ENCODE data around the gene ZNF408.

ZNF408 gene

DNA sequence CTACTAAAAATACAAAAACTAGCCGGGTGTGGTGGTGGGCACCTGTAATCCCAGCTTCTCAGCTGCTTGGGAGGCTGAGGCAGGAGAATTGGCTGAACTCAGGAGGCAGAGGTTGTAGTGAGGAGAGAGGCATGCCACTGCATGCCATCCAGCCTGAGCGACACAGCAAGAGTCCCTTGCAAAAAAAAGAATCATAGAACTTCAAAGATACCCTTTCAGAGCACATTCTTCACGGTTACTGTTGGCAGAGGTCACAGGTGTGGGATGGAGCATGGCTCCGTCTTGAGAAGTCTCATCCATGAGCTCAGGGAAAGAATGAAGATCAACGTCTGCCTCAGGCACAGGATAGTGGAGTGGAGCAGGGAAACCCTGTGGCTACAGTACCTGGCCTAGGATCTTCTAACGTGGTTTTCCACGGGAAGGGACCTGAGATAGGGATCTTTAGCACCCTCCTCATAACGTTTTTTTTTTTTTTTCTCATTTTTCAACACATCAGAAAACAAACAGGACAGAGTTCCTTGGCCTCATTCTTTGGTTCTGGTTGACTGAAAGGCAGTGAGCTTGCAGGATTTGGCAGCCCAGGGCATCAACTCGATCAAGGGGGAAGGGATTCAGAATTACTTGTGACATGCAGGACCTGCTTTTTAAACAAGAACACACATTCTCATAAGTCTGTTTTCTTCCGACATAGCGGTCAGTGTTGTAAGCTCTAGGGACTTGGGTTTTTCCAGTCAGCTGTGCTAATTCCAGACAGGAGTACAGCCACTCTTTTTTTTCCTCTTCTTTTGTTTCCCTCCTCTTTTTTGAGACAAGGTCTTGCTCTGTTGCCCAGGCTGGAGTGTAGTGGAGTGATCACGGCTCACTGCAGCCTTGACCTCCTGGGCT is 41.0 kb downstream of the ZNF408 start:
- TF ChIP-seq, protein P1, sequence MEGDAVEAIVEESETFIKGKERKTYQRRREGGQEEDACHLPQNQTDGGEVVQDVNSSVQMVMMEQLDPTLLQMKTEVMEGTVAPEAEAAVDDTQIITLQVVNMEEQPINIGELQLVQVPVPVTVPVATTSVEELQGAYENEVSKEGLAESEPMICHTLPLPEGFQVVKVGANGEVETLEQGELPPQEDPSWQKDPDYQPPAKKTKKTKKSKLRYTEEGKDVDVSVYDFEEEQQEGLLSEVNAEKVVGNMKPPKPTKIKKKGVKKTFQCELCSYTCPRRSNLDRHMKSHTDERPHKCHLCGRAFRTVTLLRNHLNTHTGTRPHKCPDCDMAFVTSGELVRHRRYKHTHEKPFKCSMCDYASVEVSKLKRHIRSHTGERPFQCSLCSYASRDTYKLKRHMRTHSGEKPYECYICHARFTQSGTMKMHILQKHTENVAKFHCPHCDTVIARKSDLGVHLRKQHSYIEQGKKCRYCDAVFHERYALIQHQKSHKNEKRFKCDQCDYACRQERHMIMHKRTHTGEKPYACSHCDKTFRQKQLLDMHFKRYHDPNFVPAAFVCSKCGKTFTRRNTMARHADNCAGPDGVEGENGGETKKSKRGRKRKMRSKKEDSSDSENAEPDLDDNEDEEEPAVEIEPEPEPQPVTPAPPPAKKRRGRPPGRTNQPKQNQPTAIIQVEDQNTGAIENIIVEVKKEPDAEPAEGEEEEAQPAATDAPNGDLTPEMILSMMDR (IDR thresholded peaks at IDR 0.05; ENCODE audit: low read depth, low read length): no peak
- DNase-seq (ENCODE audit: extremely low read depth, low read depth): no peak

GRCh38 chr11:46743043-46743442 is 42.2 kb downstream of the ZNF408 start:
- no peak for DNase-seq (ENCODE audit: extremely low read depth, low read depth)
- TF ChIP-seq, protein P1 (IDR thresholded peaks at IDR 0.05; ENCODE audit: low read depth, low read length): no peak

DNA sequence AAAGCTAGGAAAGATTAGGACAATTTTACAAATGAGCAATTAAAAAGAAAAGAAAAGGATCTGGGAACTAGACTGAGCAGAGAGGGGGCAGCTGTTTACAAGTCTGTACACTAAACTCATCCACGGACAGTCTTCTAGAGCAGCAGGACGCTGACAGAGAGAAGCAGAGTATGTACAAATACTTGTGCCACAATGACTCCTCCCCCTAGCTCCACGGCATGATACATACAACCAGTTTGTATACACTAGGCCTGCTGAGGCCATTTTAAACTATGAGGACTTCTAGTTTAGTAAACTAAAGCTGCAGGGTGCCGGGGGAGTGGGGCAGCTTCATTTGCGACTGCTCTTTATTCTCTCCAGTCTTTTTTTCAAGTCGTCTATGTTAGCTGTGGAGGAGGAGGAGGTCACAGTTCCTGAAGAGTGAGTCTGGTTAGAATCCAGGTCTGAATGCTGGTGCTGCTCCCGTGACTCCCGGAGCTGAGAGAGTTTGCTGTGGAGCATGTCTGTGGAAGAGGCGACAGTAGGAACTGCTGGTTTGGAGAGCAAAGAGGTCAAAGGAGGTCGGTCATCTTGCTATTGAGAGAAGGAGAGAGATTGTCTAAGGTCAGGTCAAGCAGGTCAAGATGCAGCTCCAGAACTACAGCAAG is 43.0 kb downstream of the ZNF408 start:
- no peak for DNase-seq (ENCODE audit: extremely low read depth, low read depth)
- TF ChIP-seq, protein P1 (IDR thresholded peaks at IDR 0.05; ENCODE audit: low read depth, low read length): no peak

DNA sequence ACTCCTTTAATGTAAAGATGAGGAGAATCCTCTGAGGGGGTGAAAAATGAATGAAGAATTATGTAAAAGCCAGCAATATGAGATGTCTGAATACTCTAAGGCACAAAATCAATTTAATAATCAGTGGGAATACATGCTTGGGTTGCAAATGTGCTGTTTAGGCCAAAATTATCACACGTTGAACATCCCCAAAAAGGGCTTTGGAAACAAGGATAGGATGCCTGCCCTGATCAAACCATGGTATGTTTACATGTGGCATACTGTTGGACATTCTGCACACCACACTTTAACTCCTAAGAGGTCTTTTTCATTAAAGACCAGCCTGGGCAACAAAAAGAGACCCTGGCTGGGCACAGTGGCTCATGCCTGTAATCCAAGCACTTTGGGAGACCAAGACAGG is 44.5 kb downstream of the ZNF408 start:
- TF ChIP-seq, protein P1 (IDR thresholded peaks at IDR 0.05; ENCODE audit: low read depth, low read length): no peak
- no peak for DNase-seq (ENCODE audit: extremely low read depth, low read depth)

GRCh38 chr11:46745995-46746394 is 45.2 kb downstream of the ZNF408 start:
- DNase-seq (ENCODE audit: extremely low read depth, low read depth): no peak
- TF ChIP-seq, protein P1 (IDR thresholded peaks at IDR 0.05; ENCODE audit: low read depth, low read length): no peak

DNA sequence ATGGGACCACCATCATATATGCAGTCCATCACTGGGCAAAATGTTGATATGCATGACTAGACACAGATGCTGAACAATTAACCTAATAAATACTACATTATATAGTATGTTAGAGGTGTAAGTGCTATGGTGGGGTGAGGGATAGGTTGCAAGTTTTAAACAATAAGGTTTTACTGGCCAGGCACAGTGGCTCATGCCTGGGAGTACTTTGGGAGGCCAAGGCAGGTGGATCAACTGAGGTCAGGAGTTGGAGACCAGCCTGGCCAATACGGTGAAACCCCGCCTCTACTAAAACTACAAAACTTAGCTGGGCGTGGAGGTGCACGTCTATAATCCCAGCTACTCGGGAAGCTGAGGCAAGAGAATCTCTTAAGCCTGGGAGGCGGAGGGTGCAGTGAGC is 46.3 kb downstream of the ZNF408 start:
- TF ChIP-seq, protein P1 (IDR thresholded peaks at IDR 0.05; ENCODE audit: low read depth, low read length): no peak
- DNase-seq (ENCODE audit: extremely low read depth, low read depth): no peak

All from AG09319 (cell line).